K562 (cell line): ENCODE measurements around the gene NAGLU. TPM values are rescaled to one million over a fixed set of nuclear protein-coding genes. Genes with fewer than 3 reads are reported as not detected.

Experiments used
- ARHGAP35 ChIP-seq: fragments of 450-650 bp; IDR thresholded peaks from 2 replicates; pipeline ENCODE4 v1.6.1; 2018; ENCODE audit not compliant: partially characterized antibody
- BMI1 ChIP-seq: fragments of 150-350 bp; IDR thresholded peaks from 2 replicates; pipeline ENCODE4 v1.6.1; 2014; ENCODE audit warnings: low read length
- HMGN3 ChIP-seq: IDR thresholded peaks from 2 replicates; pipeline ENCODE4 v1.6.1; 2011; ENCODE audit warnings: borderline replicate concordance, low read depth, mild to moderate bottlenecking, mixed read lengths, low read length; ENCODE audit not compliant: insufficient read length; ENCODE audit errors: extremely low read depth
- SRSF7 ChIP-seq: fragments of 200-400 bp; formaldehyde crosslinking; optimal IDR thresholded peaks from 2 replicates; pipeline ENCODE3; 2017; ENCODE audit warnings: mild to moderate bottlenecking, low read depth, low read length
- ZFPM2 ChIP-seq: fragments of 250-450 bp; sonication (Bioruptor Pico); IDR thresholded peaks from 2 replicates; pipeline ENCODE4 v1.5.1; 2022; ENCODE audit warnings: mild to moderate bottlenecking
- polyA plus RNA-seq, 8 experiments: library from polyadenylated mRNA; depleted of rRNA in 4 of 8; stranded (reverse) in 5 of 8; unstranded in 3 of 8; fragments of >200 nt; fragmentation: Nextera tagmentation in 2 of 8; fragmentation: Illumina TruSeq in 1 of 8; extraction: Ambion mirVana in 2 of 8; extraction: Trizol in 1 of 8; gene quantifications; 2 replicates each; pipeline versions ENCODE4 v1.2.1 to v1.2.3, GENCODE V29; 2011 to 2014; ENCODE audit warnings: inconsistent platforms in 1 of 8, missing spikeins in 1 of 8
- total RNA-seq, 7 experiments: library from RNA; depleted of rRNA in 6 of 7; stranded (reverse); fragments of >200 nt in 6 of 7; fragmentation: Illumina TruSeq in 2 of 7; extraction: Trizol in 2 of 7; gene quantifications; 2 replicates each; pipeline versions ENCODE4 v1.2.1 to v1.2.3, GENCODE V29; 2011 to 2021; ENCODE audit warnings: low replicate concordance in 1 of 7
- TF ChIP-seq, protein P1 (sequence below), 2 experiments: fragments of 450-650 bp; IDR thresholded peaks; 2 replicates each; pipeline ENCODE4 v1.6.1; 2016; ENCODE audit warnings: mild to moderate bottlenecking in 2 of 2, borderline replicate concordance in 1 of 2, low read depth in 1 of 2, moderate library complexity in 1 of 2
- TF ChIP-seq, protein P2 (sequence below): sonication (generic); formaldehyde crosslinking; IDR thresholded peaks from 2 replicates; pipeline ENCODE4 v1.8.0; 2022; ENCODE audit warnings: mild to moderate bottlenecking, missing genetic modification reagents
- TF ChIP-seq, protein P3 (sequence below): sonication (generic); formaldehyde crosslinking; IDR thresholded peaks from 2 replicates; pipeline ENCODE4 v1.4.0; 2020; ENCODE audit warnings: mild to moderate bottlenecking, missing genetic modification reagents
- TF ChIP-seq, protein P4 (sequence below): sonication (generic); formaldehyde crosslinking; IDR thresholded peaks from 2 replicates; pipeline ENCODE4 v1.8.0; 2022; ENCODE audit warnings: missing genetic modification reagents, mild to moderate bottlenecking, moderate library complexity, borderline replicate concordance
- TF ChIP-seq, protein P5 (sequence below), 2 experiments: fragments of 450-650 bp; IDR thresholded peaks; 2 replicates each; pipeline ENCODE4 v1.6.1; 2016
- TF ChIP-seq, protein P6 (sequence below): fragments of 450-650 bp; conservative IDR thresholded peaks from 2 replicates; pipeline ENCODE4 v1.6.1; 2016; ENCODE audit warnings: missing genetic modification characterization, low read depth, mild to moderate bottlenecking, control low read depth, missing compliant biosample characterization

NAGLU gene
- total and polyA plus RNA-seq, 9 of the 15 experiments (the other 6 are each of a cell fraction or from before 2014, with no cell fraction given): 0.04 to 21.5 (median 8.5) TPM

DNA sequence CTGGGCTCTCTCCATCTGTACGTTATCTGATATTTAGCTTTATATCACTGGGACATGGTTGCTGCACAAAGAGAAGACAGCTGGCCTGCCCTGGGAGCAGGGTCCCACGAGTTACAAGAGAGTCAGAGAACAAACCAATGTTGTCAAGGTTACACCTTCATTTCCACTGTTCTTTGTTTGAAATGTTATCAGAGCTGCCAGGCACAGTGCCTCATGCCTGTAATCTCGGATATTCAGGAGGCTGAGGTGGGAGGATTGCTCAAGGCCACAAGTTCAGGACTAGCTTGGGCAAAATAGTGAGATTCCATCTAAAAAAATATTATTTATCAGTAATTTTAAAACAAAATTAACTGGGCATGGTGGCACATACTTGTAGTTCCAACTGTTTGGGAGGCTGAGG lies 42.7 kb upstream of the NAGLU start (continued):
- TF ChIP-seq, protein P1, sequence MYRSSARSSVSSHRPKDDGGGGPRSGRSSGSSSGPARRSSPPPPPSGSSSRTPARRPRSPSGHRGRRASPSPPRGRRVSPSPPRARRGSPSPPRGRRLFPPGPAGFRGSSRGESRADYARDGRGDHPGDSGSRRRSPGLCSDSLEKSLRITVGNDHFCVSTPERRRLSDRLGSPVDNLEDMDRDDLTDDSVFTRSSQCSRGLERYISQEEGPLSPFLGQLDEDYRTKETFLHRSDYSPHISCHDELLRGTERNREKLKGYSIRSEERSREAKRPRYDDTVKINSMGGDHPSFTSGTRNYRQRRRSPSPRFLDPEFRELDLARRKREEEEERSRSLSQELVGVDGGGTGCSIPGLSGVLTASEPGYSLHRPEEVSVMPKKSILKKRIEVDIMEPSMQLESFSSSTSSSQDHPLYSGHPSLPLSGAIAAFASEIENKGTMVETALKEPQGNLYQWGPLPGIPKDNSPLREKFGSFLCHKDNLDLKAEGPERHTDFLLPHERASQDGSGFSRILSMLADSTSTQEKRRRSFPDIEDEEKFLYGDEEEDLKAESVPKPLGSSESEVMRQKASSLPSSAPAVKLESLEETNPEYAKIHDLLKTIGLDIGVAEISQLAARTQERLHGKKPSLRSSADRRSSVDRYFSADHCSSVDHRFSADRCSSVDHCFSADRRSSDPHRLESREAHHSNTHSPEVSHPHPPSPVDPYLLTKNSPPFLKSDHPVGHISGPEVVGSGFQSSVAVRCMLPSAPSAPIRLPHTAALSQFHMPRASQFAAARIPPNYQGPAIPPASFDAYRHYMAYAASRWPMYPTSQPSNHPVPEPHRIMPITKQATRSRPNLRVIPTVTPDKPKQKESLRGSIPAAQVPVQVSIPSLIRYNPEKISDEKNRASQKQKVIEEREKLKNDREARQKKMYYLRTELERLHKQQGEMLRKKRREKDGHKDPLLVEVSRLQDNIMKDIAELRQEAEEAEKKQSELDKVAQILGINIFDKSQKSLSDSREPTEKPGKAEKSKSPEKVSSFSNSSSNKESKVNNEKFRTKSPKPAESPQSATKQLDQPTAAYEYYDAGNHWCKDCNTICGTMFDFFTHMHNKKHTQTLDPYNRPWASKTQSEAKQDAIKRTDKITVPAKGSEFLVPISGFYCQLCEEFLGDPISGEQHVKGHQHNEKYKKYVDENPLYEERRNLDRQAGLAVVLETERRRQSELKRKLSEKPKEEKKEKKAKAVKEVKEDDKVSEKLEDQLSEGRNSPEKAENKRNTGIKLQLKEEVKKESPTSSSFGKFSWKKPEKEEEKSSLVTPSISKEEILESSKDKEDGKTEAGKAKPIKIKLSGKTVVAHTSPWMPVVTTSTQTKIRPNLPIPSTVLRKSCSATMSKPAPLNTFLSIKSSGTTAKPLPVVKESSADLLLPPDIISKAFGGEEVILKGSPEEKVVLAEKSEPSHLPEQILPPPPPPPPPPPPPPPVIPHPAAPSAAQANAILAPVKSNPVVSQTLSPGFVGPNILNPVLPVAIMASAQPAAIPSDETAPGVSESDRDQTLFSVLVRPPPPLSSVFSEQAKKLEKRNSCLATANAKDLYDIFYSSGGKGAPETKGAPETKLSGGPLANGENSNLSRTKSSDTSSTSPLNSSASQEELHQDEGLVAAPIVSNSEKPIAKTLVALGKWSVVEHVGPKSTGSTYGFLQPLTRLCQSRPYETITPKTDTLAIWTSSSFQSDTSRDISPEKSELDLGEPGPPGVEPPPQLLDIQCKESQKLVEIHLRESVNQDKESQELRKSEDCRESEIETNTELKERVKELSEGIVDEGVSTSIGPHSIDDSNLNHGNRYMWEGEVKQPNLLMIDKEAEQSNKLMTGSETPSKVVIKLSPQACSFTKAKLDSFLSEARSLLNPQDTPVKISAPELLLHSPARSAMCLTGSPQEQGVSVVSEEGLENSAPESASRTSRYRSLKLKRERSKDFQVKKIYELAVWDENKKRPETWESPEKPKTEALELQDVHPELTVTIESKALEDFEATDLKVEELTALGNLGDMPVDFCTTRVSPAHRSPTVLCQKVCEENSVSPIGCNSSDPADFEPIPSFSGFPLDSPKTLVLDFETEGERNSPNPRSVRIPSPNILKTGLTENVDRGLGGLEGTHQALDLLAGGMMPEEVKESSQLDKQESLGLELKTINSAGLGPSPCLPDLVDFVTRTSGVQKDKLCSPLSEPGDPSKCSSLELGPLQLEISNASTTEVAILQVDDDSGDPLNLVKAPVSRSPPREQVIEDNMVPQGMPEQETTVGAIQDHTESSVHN (IDR thresholded peaks at IDR 0.05; ENCODE audit: borderline replicate concordance in 1 of 2, low read depth in 1 of 2): no peak
- TF ChIP-seq, protein P2, sequence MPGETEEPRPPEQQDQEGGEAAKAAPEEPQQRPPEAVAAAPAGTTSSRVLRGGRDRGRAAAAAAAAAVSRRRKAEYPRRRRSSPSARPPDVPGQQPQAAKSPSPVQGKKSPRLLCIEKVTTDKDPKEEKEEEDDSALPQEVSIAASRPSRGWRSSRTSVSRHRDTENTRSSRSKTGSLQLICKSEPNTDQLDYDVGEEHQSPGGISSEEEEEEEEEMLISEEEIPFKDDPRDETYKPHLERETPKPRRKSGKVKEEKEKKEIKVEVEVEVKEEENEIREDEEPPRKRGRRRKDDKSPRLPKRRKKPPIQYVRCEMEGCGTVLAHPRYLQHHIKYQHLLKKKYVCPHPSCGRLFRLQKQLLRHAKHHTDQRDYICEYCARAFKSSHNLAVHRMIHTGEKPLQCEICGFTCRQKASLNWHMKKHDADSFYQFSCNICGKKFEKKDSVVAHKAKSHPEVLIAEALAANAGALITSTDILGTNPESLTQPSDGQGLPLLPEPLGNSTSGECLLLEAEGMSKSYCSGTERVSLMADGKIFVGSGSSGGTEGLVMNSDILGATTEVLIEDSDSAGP (CRISPR knock-in tag): no peak
- no peak for TF ChIP-seq HMGN3
- TF ChIP-seq ARHGAP35: no peak
- TF ChIP-seq SRSF7: no peak
- TF ChIP-seq, protein P3, sequence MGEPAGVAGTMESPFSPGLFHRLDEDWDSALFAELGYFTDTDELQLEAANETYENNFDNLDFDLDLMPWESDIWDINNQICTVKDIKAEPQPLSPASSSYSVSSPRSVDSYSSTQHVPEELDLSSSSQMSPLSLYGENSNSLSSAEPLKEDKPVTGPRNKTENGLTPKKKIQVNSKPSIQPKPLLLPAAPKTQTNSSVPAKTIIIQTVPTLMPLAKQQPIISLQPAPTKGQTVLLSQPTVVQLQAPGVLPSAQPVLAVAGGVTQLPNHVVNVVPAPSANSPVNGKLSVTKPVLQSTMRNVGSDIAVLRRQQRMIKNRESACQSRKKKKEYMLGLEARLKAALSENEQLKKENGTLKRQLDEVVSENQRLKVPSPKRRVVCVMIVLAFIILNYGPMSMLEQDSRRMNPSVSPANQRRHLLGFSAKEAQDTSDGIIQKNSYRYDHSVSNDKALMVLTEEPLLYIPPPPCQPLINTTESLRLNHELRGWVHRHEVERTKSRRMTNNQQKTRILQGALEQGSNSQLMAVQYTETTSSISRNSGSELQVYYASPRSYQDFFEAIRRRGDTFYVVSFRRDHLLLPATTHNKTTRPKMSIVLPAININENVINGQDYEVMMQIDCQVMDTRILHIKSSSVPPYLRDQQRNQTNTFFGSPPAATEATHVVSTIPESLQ (CRISPR knock-in tag): no peak
- TF ChIP-seq BMI1: no peak
- TF ChIP-seq, protein P4, sequence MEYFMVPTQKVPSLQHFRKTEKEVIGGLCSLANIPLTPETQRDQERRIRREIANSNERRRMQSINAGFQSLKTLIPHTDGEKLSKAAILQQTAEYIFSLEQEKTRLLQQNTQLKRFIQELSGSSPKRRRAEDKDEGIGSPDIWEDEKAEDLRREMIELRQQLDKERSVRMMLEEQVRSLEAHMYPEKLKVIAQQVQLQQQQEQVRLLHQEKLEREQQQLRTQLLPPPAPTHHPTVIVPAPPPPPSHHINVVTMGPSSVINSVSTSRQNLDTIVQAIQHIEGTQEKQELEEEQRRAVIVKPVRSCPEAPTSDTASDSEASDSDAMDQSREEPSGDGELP (CRISPR knock-in tag): no peak
- TF ChIP-seq, protein P5, sequence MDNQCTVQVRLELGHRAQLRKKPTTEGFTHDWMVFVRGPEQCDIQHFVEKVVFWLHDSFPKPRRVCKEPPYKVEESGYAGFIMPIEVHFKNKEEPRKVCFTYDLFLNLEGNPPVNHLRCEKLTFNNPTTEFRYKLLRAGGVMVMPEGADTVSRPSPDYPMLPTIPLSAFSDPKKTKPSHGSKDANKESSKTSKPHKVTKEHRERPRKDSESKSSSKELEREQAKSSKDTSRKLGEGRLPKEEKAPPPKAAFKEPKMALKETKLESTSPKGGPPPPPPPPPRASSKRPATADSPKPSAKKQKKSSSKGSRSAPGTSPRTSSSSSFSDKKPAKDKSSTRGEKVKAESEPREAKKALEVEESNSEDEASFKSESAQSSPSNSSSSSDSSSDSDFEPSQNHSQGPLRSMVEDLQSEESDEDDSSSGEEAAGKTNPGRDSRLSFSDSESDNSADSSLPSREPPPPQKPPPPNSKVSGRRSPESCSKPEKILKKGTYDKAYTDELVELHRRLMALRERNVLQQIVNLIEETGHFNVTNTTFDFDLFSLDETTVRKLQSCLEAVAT (IDR thresholded peaks at IDR 0.05): no peak
- TF ChIP-seq, protein P6, sequence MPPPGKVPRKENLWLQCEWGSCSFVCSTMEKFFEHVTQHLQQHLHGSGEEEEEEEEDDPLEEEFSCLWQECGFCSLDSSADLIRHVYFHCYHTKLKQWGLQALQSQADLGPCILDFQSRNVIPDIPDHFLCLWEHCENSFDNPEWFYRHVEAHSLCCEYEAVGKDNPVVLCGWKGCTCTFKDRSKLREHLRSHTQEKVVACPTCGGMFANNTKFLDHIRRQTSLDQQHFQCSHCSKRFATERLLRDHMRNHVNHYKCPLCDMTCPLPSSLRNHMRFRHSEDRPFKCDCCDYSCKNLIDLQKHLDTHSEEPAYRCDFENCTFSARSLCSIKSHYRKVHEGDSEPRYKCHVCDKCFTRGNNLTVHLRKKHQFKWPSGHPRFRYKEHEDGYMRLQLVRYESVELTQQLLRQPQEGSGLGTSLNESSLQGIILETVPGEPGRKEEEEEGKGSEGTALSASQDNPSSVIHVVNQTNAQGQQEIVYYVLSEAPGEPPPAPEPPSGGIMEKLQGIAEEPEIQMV (tag): no peak
- no peak for TF ChIP-seq ZFPM2
